ENCODE measurements around the gene DNAJC1.
"Not testable (repeated sequence)": the region's sequence is repeated elsewhere in the genome, so short reads cannot be mapped to it uniquely, and the experiment has no call there.

DNAJC1 gene

GRCh38 chr10:21904930-21905329, 98.6 kb downstream of the DNAJC1 start:
- no peak for DNase-seq (ENCODE audit: low spot score)

- no peak for DNase-seq (ENCODE audit: low spot score)
Observed at GRCh38 chr10:21899736-21900135, 103.8 kb downstream of the DNAJC1 start.

- no peak for DNase-seq (ENCODE audit: low spot score)
Observed at GRCh38 chr10:21895932-21896331, 107.6 kb downstream of the DNAJC1 start.

GRCh38 chr10:21894648-21895342, 108.7 kb downstream of the DNAJC1 start:
- DNase-seq (ENCODE audit: low spot score) = no peak

GRCh38 chr10:21891439-21891838, 112.1 kb downstream of the DNAJC1 start:
- no peak for DNase-seq (ENCODE audit: low spot score)

GRCh38 chr10:21889477-21890275, 113.9 kb downstream of the DNAJC1 start:
- DNase-seq (ENCODE audit: low spot score) = no peak

GRCh38 chr10:21888959-21889358, 114.6 kb downstream of the DNAJC1 start:
- DNase-seq (ENCODE audit: low spot score) = no peak

- no peak for DNase-seq (ENCODE audit: low spot score)
Observed at GRCh38 chr10:21885940-21886339, 117.6 kb downstream of the DNAJC1 start.

- DNase-seq (ENCODE audit: low spot score) = no peak
Observed at GRCh38 chr10:21873198-21873597, 130.3 kb downstream of the DNAJC1 start.

GRCh38 chr10:21872771-21873170, 130.8 kb downstream of the DNAJC1 start:
- DNase-seq (ENCODE audit: low spot score) = not testable (repeated sequence)

- DNase-seq (ENCODE audit: low spot score) = no peak
Observed at GRCh38 chr10:21870849-21871248, 132.7 kb downstream of the DNAJC1 start.

- DNase-seq (ENCODE audit: low spot score) = not testable (repeated sequence)
Observed at GRCh38 chr10:21869087-21869486, 134.4 kb downstream of the DNAJC1 start.

GRCh38 chr10:21860718-21861117, 142.8 kb downstream of the DNAJC1 start:
- no peak for DNase-seq (ENCODE audit: low spot score)

GRCh38 chr10:21858455-21858854, 145.1 kb downstream of the DNAJC1 start:
- DNase-seq (ENCODE audit: low spot score) = no peak

GRCh38 chr10:21849607-21850006, 153.9 kb downstream of the DNAJC1 start:
- no peak for DNase-seq (ENCODE audit: low spot score)

GRCh38 chr10:21843645-21844044, 159.9 kb downstream of the DNAJC1 start:
- no peak for DNase-seq (ENCODE audit: low spot score)

GRCh38 chr10:21841273-21841672, 162.3 kb downstream of the DNAJC1 start:
- DNase-seq (ENCODE audit: low spot score) = not testable (repeated sequence)

- not testable (repeated sequence) for DNase-seq (ENCODE audit: low spot score)
Observed at GRCh38 chr10:21837487-21837886, 166.0 kb downstream of the DNAJC1 start.

GRCh38 chr10:21834574-21834973, 169.0 kb downstream of the DNAJC1 start:
- DNase-seq (ENCODE audit: low spot score) = not testable (repeated sequence)

GRCh38 chr10:21832821-21833130, 170.8 kb downstream of the DNAJC1 start:
- DNase-seq (ENCODE audit: low spot score) = no peak

- DNase-seq (ENCODE audit: low spot score) = no peak
Observed at GRCh38 chr10:21831986-21832820, 171.3 kb downstream of the DNAJC1 start.

GRCh38 chr10:21830037-21830436, 173.5 kb downstream of the DNAJC1 start:
- no peak for DNase-seq (ENCODE audit: low spot score)

GRCh38 chr10:21827308-21827707, 176.2 kb downstream of the DNAJC1 start:
- no peak for DNase-seq (ENCODE audit: low spot score)
